Non-pigmented ciliary epithelial cell (primary cell): ENCODE data around the gene LARGE1.
"Not testable (repeated sequence)": the region's sequence is repeated elsewhere in the genome, so short reads cannot be mapped to it uniquely, and the experiment has no call there.

Experiments used
- DNase-seq: peaks from one replicate; pipeline ENCODE4 v3.0.0-alpha.2; 2010; ENCODE audit warnings: low read depth

Gene LARGE1

GRCh38 chr22:33593818-33594217 lies 326.5 kb downstream of the LARGE1 start:
- DNase-seq = no peak

DNA sequence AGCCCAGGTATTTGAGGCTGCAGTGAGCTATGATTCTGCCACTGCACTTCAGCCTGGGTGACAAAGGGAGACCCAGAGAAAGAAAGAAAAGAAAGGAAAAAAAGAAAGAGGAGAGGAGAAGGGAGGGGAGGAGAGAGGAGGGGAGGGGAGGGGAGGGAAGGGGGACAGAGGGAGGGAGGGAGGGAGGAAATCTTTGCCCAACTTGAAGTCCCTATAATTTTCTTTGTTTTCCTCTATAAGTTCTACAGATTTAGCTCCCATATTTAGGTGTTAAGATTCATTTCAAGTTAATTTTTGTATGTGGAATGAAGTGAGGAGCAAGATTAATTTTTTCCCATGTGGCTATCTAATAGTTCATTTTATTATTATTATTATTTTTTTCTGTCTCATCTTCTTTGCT lies 328.3 kb downstream of the LARGE1 start:
- DNase-seq = no peak

GRCh38 chr22:33589297-33589696 lies 331.0 kb downstream of the LARGE1 start:
- DNase-seq = no peak

DNA sequence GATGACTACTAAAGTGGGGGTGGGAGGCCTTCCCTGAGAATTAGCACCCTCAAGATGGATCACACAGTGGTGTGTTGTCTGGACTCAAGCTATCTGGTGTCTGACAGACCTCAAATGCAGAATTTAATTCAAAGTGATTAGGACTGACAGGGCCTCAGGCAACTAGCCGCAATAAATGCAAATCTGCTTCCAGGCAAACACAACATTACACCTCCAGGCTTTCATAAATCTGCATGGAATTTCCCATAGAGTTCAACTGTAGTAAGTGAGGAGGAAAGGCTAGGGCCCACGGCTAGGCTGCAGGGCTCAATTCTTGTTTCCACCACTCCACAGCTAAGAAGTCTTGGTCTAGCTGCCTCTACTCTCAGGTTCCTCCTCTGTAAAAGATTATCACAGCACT lies 331.4 kb downstream of the LARGE1 start:
- DNase-seq = no peak

DNA sequence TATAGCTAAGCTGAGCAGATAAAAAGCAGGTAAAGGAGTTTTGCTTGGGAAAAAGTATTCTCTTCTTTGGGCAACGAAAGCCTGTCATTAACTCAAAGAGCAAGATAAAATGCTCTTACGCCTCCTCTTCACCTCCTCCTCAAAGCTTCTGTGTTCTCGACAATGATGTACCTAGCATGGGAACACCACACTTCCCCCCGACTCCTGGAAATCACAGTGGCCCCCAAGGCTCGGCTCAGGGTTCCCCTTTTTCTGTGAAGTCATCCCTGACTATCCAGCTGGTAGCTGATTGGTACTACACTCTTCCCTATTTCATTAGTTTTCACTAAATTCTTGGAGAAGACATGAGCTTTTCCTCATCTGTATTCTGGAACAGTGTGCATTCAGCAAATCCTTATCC lies 336.1 kb downstream of the LARGE1 start:
- no peak for DNase-seq

GRCh38 chr22:33582822-33583400 lies 337.4 kb downstream of the LARGE1 start:
- DNase-seq = no peak

DNA sequence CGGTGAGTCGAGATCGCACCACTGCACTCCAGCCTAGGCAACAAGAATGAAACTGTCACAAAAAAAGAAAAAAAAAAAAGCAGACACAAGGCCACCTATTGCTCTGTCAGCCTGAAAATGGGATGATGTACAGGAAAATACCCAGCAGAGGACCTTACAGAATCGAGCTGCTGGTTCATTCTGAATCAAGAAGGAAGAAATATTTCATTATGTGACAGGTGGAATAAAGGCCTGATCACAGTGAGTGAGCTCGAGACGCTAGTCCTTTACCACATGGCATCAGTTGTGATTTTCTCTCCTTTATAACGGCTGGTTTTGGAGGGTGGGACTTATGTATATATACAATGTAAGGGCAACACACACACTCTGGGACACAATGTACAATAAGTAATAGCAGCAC lies 340.0 kb downstream of the LARGE1 start:
- DNase-seq = no peak

DNA sequence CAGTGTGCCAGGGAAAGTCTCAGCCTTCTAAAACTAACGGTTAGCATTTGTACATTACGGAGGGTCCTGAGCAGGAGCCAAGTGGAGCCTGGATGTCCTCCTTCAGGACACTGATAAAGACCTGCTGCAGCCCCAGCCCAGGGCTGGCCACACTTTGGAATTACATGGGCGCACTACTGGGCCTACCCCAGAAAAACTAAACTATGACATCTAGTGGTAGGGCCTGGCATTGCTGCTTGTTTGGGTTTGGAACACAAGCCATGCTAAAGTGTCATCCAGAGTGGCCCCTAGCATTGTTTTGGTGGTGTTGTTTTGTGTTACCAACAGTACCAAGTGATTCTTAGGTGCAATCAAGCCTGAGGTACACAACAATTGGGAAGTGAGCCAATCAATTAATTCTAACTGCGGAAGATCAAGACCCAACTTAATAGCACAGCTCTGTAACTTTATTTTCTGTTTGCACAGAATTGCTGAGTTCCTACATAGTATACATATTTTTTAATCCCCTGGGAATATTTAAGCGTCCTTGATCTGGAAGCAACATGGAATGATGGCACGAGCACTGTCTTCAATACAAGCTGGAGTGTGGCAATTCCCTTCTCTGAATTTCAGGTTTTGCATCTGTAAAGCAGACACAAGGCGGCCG lies 340.7 kb downstream of the LARGE1 start:
- DNase-seq = no peak

DNA sequence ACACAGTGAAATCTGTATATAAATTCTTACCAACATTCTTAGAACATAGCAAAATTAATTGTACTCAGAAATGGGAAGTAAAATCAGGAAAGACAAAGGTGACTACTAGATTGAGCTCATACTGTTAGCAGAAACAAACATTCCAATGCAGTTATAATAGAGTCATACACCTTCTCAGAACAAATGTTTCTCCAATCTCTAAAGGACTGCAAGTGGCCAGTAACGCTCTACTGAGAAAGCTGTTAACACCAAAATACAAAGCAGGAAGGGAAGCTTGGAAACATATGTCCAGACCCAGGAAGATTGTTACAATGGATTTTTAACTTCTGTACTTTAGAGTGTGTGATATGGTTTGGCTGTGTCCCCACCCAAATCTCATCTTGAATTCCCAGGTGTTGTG lies 341.5 kb downstream of the LARGE1 start:
- DNase-seq = no peak

DNA sequence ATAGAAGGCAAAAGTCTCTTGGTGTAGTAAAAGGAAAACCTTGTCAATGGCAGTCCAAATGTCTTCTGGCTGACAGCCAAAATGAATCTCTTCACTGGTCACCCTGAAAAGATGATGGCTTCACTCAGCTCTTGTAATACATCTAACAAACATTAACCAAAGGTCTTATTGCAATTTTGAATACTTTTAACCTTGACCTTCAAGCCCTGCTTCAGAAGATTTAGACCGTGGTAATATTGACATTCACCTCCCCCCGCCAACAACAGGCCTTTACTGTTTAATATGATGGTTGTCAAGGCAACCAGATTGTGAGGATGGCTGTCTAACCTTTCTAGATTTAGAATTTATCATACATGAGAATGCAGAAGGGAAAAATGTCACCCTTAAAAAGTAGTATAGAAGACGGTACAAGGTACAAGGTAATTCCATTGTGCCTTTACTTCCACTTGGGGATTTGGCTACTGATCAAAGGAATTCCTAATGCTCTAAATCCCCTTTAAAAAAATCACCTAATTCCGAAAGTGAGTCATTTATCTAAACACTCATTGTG lies 342.3 kb downstream of the LARGE1 start:
- no peak for DNase-seq

DNA sequence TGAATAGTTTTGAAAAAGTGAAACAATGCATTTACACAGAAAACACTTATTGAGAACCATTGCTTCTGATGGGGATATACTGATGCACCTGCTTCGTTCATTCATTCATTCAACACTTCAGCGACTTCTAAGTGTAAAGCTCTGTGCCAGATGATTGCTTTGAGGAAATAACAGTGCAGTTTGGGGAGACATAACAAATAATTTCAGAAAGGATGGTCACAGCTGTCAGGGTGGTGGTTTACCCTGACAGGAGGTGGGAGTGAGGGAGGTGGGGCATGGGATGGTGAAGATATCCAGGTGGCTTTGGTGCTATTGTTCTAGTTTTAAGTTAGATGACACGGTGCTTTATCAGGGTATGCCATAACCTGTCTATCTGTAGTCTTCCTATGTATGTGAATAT lies 344.1 kb downstream of the LARGE1 start:
- no peak for DNase-seq

- no peak for DNase-seq
Measured at GRCh38 chr22:33575771-33576170, 344.5 kb downstream of the LARGE1 start.

DNA sequence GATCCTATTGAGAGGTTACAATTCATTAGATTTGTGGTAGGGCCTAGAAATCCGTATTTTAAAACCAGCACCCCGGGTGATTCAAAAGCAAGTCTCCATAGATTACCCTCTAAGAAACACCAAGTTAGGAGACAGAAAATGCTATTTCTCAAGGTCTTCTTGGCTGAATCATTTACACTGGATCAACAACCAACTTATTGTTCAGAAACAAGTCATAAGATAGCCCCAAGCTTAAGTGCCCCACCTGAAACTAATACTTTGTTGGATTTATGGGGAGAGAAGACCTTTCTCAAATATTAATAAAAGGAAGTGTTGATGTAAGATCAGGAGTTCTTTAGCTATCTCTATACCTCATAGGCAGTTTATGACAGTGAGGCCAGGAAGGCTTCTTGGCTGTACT lies 345.2 kb downstream of the LARGE1 start:
- no peak for DNase-seq

GRCh38 chr22:33573479-33573878 lies 346.8 kb downstream of the LARGE1 start:
- no peak for DNase-seq

DNA sequence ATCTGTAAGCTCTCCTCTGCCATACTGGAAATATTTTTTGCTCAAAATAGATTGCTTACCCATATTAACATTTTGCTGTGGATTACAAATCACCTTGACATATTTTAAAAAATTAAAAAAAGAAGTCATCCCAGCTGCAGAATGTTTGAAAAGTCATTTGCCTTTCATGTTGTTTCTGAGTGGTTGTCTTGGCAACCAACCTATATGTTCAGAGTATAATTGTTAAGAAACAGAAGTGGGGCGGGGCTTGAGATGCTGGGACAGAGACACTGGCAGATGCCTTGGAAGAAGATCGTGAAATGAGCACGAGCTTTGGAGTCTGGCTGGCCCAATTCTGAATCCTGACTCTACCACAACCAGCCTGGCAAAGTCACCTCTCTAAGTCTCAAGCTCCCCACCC lies 348.2 kb downstream of the LARGE1 start:
- no peak for DNase-seq

GRCh38 chr22:33570110-33570509 lies 350.2 kb downstream of the LARGE1 start:
- DNase-seq = no peak

GRCh38 chr22:33569559-33569958 lies 350.7 kb downstream of the LARGE1 start:
- no peak for DNase-seq

- no peak for DNase-seq
Measured at GRCh38 chr22:33569018-33569417, 351.3 kb downstream of the LARGE1 start.

GRCh38 chr22:33566495-33566894 lies 353.8 kb downstream of the LARGE1 start:
- not testable (repeated sequence) for DNase-seq

DNA sequence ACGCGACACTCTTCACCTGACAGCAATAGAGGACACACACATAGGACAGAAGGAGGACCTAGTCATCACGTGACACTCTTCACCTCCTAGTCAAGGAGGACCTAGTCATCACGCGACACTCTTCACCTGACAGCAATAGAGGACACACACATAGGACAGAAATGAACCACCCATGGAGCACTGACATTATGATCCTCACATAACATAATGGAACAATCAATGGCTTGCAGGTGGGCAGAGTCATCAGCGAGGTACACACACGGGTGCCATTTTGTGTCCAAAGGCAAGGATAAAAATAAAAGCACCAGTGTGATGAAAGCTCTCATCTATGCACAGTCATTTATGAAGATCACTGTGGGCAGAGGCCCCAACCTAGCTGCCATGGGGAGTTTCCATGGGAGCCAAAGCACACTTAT lies 354.7 kb downstream of the LARGE1 start:
- no peak for DNase-seq

DNA sequence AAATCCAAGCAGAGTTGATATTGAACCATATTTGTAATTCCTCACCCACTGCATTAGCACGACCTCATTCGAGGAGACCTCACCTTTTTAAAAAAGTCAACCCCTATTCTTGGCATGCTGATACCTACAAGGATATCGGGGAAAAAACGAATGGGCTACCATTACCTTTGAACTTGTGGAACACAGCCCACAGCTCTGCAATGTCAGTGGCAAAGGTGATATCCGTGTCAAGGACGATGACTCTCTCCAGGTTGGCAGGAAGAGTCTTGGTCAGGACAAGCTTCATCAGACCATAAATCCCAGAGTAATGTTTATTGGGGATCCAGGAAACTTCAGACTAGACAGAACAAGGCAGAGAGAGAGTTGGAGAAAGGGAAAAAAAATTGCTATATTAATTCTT lies 355.6 kb downstream of the LARGE1 start:
- DNase-seq = no peak

DNA sequence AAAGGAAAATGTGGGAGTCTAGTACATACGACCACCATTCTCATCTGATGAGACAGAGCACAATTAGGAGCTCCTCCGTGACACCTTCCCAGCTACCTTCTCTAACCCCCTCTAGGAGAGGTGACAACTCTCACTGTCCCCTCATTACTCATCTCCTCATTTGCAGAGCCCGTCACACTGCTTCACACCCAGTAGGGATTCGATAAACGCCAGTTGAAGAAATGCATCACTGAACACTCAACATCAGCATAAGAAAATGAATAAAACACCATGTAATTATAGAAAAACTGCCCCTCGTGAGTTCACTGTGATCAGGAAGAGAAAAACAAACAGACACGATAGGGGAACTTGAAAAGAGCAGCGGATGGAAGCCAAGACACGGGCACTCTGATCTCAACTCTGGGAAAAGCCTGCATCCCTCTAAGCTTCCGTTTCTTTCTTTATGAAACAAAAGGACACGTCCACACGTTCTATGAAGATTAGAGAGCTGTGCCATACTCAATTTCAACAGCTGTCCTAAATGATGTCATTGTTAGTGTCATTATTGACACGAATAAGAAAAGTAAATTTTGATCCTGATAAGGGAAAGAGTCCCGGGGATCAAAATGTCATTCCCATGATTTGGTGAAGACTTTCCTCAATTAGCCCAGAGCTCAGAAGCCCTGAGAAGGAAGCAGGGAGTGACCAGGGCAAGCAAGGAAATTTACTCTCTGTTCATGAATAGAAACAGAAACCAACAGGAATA lies 356.9 kb downstream of the LARGE1 start:
- no peak for DNase-seq

DNA sequence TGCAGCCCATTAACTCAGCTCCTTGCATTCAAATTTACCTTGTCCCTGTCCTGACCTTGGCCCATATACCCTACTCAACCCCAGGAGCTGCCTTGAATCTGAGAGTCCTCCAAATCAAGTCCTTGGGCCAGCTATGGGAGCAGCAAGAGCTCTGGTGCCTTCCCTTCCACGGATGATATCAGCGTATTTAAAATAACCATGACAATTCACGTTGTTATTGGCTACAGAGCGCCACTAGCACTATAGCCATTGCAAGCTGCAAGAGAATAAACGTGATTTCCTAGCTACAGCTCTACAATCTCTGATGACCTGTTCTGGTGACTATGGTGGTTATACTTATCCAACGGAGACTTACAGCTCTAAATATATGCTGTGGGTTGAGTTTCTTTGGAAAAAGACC lies 357.8 kb downstream of the LARGE1 start:
- DNase-seq = no peak
